H9 (cell line): Measurements from ENCODE around the gene SLCO3A1. TPM values are rescaled to one million over a fixed set of nuclear protein-coding genes. Genes with fewer than 3 reads are reported as not detected.

Experiments
- DNase-seq: peaks from one replicate; pipeline ENCODE4 v3.0.0-alpha.2; 2017
- H2AFZ ChIP-seq: one replicate; pipeline ENCODE4 v1.6.1; 2013; ENCODE audit warnings: mild to moderate bottlenecking, low read length, control low read depth, moderate library complexity
- H2AK5ac ChIP-seq: 2 replicates; pipeline ENCODE4 v1.6.1; 2013; ENCODE audit warnings: low read length, control low read depth, mixed read lengths; ENCODE audit not compliant: insufficient read length
- H2BK120ac ChIP-seq: one replicate; pipeline ENCODE4 v1.6.1; 2013; ENCODE audit warnings: low read depth, mild to moderate bottlenecking, low read length, control low read depth, inconsistent platforms; ENCODE audit not compliant: poor library complexity, severe bottlenecking
- H2BK12ac ChIP-seq: 2 replicates; pipeline ENCODE4 v1.6.1; 2013; ENCODE audit warnings: low read length, control low read depth, mixed read lengths, low read depth; ENCODE audit not compliant: insufficient read length
- H2BK15ac ChIP-seq: 2 replicates; pipeline ENCODE4 v1.6.1; 2013; ENCODE audit warnings: low read depth, low read length, control low read depth
- H2BK20ac ChIP-seq: one replicate; pipeline ENCODE4 v1.6.1; 2013; ENCODE audit warnings: low read depth, mild to moderate bottlenecking, low read length, control low read depth, inconsistent platforms; ENCODE audit not compliant: poor library complexity, severe bottlenecking
- H2BK5ac ChIP-seq: 2 replicates; pipeline ENCODE4 v1.6.1; 2013; ENCODE audit warnings: low read length, control low read depth, mixed read lengths; ENCODE audit not compliant: insufficient read length
- H3K14ac ChIP-seq: 2 replicates; pipeline ENCODE4 v1.6.1; 2013; ENCODE audit warnings: low read length, control low read depth; ENCODE audit not compliant: insufficient read depth
- H3K18ac ChIP-seq: 2 replicates; pipeline ENCODE4 v1.6.1; 2013; ENCODE audit warnings: low read depth, mild to moderate bottlenecking, mixed read lengths, low read length, control low read depth; ENCODE audit not compliant: insufficient read length
- H3K23ac ChIP-seq: 2 replicates; pipeline ENCODE4 v1.6.1; 2013; ENCODE audit warnings: low read length, control low read depth, mixed read lengths, low read depth; ENCODE audit not compliant: insufficient read length
- H3K23me2 ChIP-seq: 2 replicates; pipeline ENCODE4 v1.6.1; 2013; ENCODE audit warnings: low read depth, mild to moderate bottlenecking, mixed read lengths, low read length, control low read depth; ENCODE audit not compliant: insufficient read length, poor library complexity, severe bottlenecking
- H3K27ac ChIP-seq: 2 replicates; pipeline ENCODE4 v1.5.1; 2013; ENCODE audit warnings: low read length, control low read depth, mixed read lengths, low read depth; ENCODE audit not compliant: insufficient read length
- H3K27me3 ChIP-seq: 2 replicates; pipeline ENCODE4 v1.6.1; 2013; ENCODE audit warnings: low read length, control low read depth, inconsistent platforms; ENCODE audit not compliant: insufficient read depth
- H3K4ac ChIP-seq: 2 replicates; pipeline ENCODE4 v1.6.1; 2013; ENCODE audit warnings: low read depth, mild to moderate bottlenecking, control low read depth, inconsistent platforms, low read length, moderate library complexity
- H3K4me1 ChIP-seq: 2 replicates; pipeline ENCODE4 v1.6.1; 2013; ENCODE audit warnings: low read length, control low read depth, inconsistent platforms; ENCODE audit not compliant: insufficient read depth
- H3K4me2 ChIP-seq: 2 replicates; pipeline ENCODE4 v1.6.1; 2013; ENCODE audit warnings: low read length, control low read depth, mixed read lengths; ENCODE audit not compliant: insufficient read length, insufficient read depth
- H3K56ac ChIP-seq: 2 replicates; pipeline ENCODE4 v1.6.1; 2013; ENCODE audit warnings: low read depth, mild to moderate bottlenecking, mixed read lengths, low read length, control low read depth; ENCODE audit not compliant: insufficient read length
- H3K79me1 ChIP-seq: 2 replicates; pipeline ENCODE4 v1.6.1; 2013; ENCODE audit warnings: low read depth, mild to moderate bottlenecking, moderate library complexity, low read length, control low read depth, inconsistent platforms; ENCODE audit not compliant: insufficient read depth, poor library complexity, severe bottlenecking
- H3K79me2 ChIP-seq: 2 replicates; pipeline ENCODE4 v1.6.1; 2013; ENCODE audit warnings: low read length, control low read depth, inconsistent platforms; ENCODE audit not compliant: insufficient read depth
- H3K9ac ChIP-seq: 2 replicates; pipeline ENCODE4 v1.6.1; 2013; ENCODE audit warnings: low read length, control low read depth, mixed read lengths; ENCODE audit not compliant: insufficient read length; ENCODE audit errors: extremely low read depth
- H3K9me3 ChIP-seq: one replicate; pipeline ENCODE4 v1.6.1; 2013; ENCODE audit warnings: low read depth, low read length, inconsistent platforms; ENCODE audit not compliant: control insufficient read depth
- H3T11ph ChIP-seq: one replicate; pipeline ENCODE4 v1.6.1; 2013; ENCODE audit warnings: mild to moderate bottlenecking, low read length, control low read depth, inconsistent platforms
- H4K20me1 ChIP-seq: one replicate; pipeline ENCODE4 v1.6.1; 2013; ENCODE audit not compliant: control insufficient read depth, insufficient read length, insufficient read depth
- H4K5ac ChIP-seq: 2 replicates; pipeline ENCODE4 v1.6.1; 2013; ENCODE audit warnings: low read depth, mild to moderate bottlenecking, mixed read lengths, low read length, control low read depth; ENCODE audit not compliant: insufficient read length
- H4K8ac ChIP-seq: replicated peaks from 2 replicates; pipeline ENCODE4 v1.6.1; 2013; ENCODE audit warnings: low read length, control low read depth, mixed read lengths, low read depth; ENCODE audit not compliant: insufficient read length
- H4K91ac ChIP-seq: 2 replicates; pipeline ENCODE4 v1.6.1; 2013; ENCODE audit warnings: low read depth, mild to moderate bottlenecking, moderate library complexity, mixed read lengths, low read length, control low read depth; ENCODE audit not compliant: insufficient read length
- H3K27ac Mint-ChIP-seq, 3 experiments: 2 replicates in 2 of 3; 3 replicates in 1 of 3; pipeline ENCODE4 v1.8.0; 2020 to 2021; ENCODE audit warnings: mixed read lengths in 3 of 3, mild to moderate bottlenecking in 1 of 3, moderate library complexity in 1 of 3
- H3K27me3 Mint-ChIP-seq: 2 replicates; pipeline ENCODE4 v1.8.0; 2021; ENCODE audit warnings: low read depth, mild to moderate bottlenecking, moderate library complexity, mixed read lengths
- H3K36me3 Mint-ChIP-seq, 3 experiments: 2 replicates in 2 of 3; 3 replicates in 1 of 3; pipeline ENCODE4 v1.8.0; 2020 to 2021; ENCODE audit warnings: low read depth in 3 of 3, mixed read lengths in 3 of 3; ENCODE audit not compliant: insufficient read depth in 1 of 3
- H3K4me1 Mint-ChIP-seq, 2 experiments: 2 replicates each; pipeline ENCODE4 v1.8.0; 2020; ENCODE audit warnings: mixed read lengths in 2 of 2
- H3K4me3 Mint-ChIP-seq, 2 experiments: 2 replicates in 1 of 2; 3 replicates in 1 of 2; pipeline ENCODE4 v1.8.0; 2020 to 2021; ENCODE audit warnings: mild to moderate bottlenecking in 2 of 2, mixed read lengths in 2 of 2, moderate library complexity in 1 of 2
- H3K9me3 Mint-ChIP-seq, 2 experiments: 2 replicates in 1 of 2; 3 replicates in 1 of 2; pipeline ENCODE4 v1.8.0; 2020; ENCODE audit warnings: mild to moderate bottlenecking in 2 of 2, mixed read lengths in 2 of 2, moderate library complexity in 1 of 2
- WGBS: extraction: QIAGEN DNeasy Blood & Tissue Kit; methylation state at CpG from one replicate; pipeline ENCODE4 v1.1.7; 2013; ENCODE audit warnings: missing lambda C conversion rate, low lambda C conversion rate, mixed read lengths; ENCODE audit not compliant: insufficient read length; ENCODE audit errors: extremely low coverage; 5-methylcytosine and 5-hydroxymethylcytosine counted together
- total RNA-seq: library from RNA; stranded (reverse); gene quantifications from 2 replicates; pipeline ENCODE4 v1.2.1, GENCODE V29; 2021
- TF ChIP-seq, protein P1 (sequence below): fragments of 200-600 bp; sonication (generic); conservative IDR thresholded peaks from 3 replicates; pipeline ENCODE4 v1.8.0; 2021; ENCODE audit warnings: antibody characterized with exemption, mild to moderate bottlenecking

Gene SLCO3A1
- total RNA-seq, 1 experiment from 2014 or later = 9.4 TPM

DNA sequence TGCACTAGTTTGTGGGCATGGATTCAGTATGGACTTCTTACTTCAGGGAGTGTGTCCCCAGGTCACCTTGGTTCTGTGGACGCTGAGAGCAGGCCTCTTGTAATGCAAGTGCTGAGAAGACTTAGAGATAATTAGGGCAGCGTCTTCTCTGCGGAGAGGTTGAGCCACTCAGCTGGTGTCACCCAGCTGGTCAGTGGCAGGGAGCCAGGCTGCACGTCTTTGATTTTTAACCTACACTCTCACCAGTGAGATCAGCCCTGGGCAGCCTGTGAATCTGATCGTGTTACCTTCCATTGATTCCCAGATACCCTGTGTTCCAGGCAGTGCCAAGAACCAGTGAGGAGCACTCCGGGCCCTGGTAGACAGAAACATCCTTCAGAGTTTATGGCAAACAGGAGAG is 92.6 kb downstream of the SLCO3A1 start:
- H3K18ac ChIP-seq = no peak overlapping the region
- H3K79me1 ChIP-seq = peaks cover 3% of the 10 kb centered on the region
- H3K79me2 ChIP-seq = no peaks in the 10 kb centered on the region; the same call in 1 of the 2 replicates
- Mint-ChIP-seq H3K27ac (peak overlapping the region in 2 of 3 experiments; percentile 5 to 26; a peak in 2 of 7 replicates), H3K9me3 (no peaks in the 10 kb centered on the region), H3K27me3 (no peaks in the 10 kb centered on the region), H3K4me3 (no peak overlapping the region), H3K4me1 (peaks cover 68 to 78% of the 10 kb centered on the region in 2 experiments), H3K36me3 (peaks cover 0 to 4% (median 3%) of the 10 kb centered on the region in 3 experiments; a peak in 2 of 7 replicates)
- H3K4me2 ChIP-seq = no peak overlapping the region
- H3K27me3 ChIP-seq = no peaks in the 10 kb centered on the region
- H3K23ac ChIP-seq = no peak overlapping the region
- H3K14ac ChIP-seq = no peak overlapping the region
- H2BK12ac ChIP-seq = no peak overlapping the region
- no peak overlapping the region for H4K8ac ChIP-seq
- H3T11ph ChIP-seq = no peak overlapping the region
- H4K5ac ChIP-seq = no peak overlapping the region
- WGBS = no CpG with 5 or more reads among the region's 6 CpGs
- no peak overlapping the region for H2BK120ac ChIP-seq
- no peak overlapping the region for H3K9ac ChIP-seq
- no peak overlapping the region for H2BK5ac ChIP-seq
- no peak for DNase-seq
- TF ChIP-seq, protein P1, sequence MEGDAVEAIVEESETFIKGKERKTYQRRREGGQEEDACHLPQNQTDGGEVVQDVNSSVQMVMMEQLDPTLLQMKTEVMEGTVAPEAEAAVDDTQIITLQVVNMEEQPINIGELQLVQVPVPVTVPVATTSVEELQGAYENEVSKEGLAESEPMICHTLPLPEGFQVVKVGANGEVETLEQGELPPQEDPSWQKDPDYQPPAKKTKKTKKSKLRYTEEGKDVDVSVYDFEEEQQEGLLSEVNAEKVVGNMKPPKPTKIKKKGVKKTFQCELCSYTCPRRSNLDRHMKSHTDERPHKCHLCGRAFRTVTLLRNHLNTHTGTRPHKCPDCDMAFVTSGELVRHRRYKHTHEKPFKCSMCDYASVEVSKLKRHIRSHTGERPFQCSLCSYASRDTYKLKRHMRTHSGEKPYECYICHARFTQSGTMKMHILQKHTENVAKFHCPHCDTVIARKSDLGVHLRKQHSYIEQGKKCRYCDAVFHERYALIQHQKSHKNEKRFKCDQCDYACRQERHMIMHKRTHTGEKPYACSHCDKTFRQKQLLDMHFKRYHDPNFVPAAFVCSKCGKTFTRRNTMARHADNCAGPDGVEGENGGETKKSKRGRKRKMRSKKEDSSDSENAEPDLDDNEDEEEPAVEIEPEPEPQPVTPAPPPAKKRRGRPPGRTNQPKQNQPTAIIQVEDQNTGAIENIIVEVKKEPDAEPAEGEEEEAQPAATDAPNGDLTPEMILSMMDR = no peak
- H3K56ac ChIP-seq = no peak overlapping the region
- no peaks in the 10 kb centered on the region for H3K9me3 ChIP-seq
- H3K4me1 ChIP-seq = peaks cover 6% of the 10 kb centered on the region; the same call in 1 of the 2 replicates
- H4K20me1 ChIP-seq = no peaks in the 10 kb centered on the region
- no peak overlapping the region for H2BK15ac ChIP-seq
- H3K23me2 ChIP-seq = no peaks in the 10 kb centered on the region
- H4K91ac ChIP-seq = no peak overlapping the region
- H3K4ac ChIP-seq = no peak overlapping the region
- H2AFZ ChIP-seq = no peak overlapping the region
- H3K27ac ChIP-seq = no peak overlapping the region
- no peak overlapping the region for H2BK20ac ChIP-seq
- no peak overlapping the region for H2AK5ac ChIP-seq
